Upper lobe of left lung (tissue), 4 donors: ENCODE results near the gene RABGAP1.

Experiments
- CTCF ChIP-seq, 6 experiments: fragments of 450-650 bp in 4 of 6; fragments of 200-600 bp in 2 of 6; sonication (generic) in 2 of 6; IDR thresholded peaks; one replicate each; pipeline ENCODE4 v1.5.1; 2016 to 2019; ENCODE audit warnings: antibody characterized with exemption in 6 of 6
- EP300 ChIP-seq, 4 donors: sonication (generic); formaldehyde crosslinking; IDR thresholded peaks; one replicate each; pipeline ENCODE4 v1.5.1; 2017; ENCODE audit warnings: antibody characterized with exemption in 4 of 4, control low read depth in 2 of 4
- POLR2A ChIP-seq, 4 donors: fragments of 450-650 bp; IDR thresholded peaks; one replicate each; pipeline ENCODE4 v1.5.1; 2016 to 2017; ENCODE audit warnings: antibody characterized with exemption in 4 of 4, mild to moderate bottlenecking in 2 of 4
- POLR2AphosphoS5 ChIP-seq, 2 donors: sonication (generic); formaldehyde crosslinking; IDR thresholded peaks; one replicate each; pipeline ENCODE4 v1.5.1; 2017; ENCODE audit warnings: antibody characterized with exemption in 2 of 2

GRCh38 chr9:123026425-123026824 lies 85.6 kb downstream of the RABGAP1 start:
- TF ChIP-seq CTCF (IDR thresholded peaks at IDR 0.05): no peak
- no peak for TF ChIP-seq POLR2AphosphoS5 (IDR thresholded peaks at IDR 0.05)
- no peak for TF ChIP-seq POLR2A (IDR thresholded peaks at IDR 0.05)
- no peak for TF ChIP-seq EP300 (IDR thresholded peaks at IDR 0.05)
